Hepatocyte (in vitro differentiated cells): ENCODE data around the gene CREB1.

Experiments used
- EZH2 ChIP-seq: fragments of 200-600 bp; sonication (generic); IDR thresholded peaks from 2 replicates; pipeline ENCODE4 v1.6.1; 2016; ENCODE audit warnings: antibody characterized with exemption, mild to moderate bottlenecking, borderline replicate concordance
- TF ChIP-seq, protein P1 (sequence below): fragments of 200-600 bp; sonication (generic); IDR thresholded peaks from 2 replicates; pipeline ENCODE4 v1.5.1; 2016; ENCODE audit warnings: antibody characterized with exemption, mild to moderate bottlenecking; ENCODE audit not compliant: poor library complexity

DNA sequence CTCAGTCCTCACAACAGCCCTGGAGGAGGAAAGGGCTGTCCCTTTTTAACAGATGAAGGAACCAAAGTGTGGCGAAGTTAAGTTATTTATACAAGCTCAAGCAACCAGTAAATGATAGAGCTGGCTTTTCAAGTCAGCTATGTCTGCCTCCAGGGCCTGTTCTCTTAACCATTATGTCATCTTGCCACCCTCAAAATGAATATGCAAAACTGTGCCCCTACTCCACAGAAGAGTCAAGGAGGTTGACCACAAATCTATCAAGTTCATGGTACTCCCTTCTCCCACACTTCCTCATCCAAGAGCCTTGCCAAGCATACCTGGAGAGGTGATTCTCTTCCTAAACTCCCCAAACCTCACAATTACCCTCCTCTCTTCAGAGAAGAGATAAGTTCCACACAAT, 37.3 kb upstream of the CREB1 start:
- TF ChIP-seq, protein P1, sequence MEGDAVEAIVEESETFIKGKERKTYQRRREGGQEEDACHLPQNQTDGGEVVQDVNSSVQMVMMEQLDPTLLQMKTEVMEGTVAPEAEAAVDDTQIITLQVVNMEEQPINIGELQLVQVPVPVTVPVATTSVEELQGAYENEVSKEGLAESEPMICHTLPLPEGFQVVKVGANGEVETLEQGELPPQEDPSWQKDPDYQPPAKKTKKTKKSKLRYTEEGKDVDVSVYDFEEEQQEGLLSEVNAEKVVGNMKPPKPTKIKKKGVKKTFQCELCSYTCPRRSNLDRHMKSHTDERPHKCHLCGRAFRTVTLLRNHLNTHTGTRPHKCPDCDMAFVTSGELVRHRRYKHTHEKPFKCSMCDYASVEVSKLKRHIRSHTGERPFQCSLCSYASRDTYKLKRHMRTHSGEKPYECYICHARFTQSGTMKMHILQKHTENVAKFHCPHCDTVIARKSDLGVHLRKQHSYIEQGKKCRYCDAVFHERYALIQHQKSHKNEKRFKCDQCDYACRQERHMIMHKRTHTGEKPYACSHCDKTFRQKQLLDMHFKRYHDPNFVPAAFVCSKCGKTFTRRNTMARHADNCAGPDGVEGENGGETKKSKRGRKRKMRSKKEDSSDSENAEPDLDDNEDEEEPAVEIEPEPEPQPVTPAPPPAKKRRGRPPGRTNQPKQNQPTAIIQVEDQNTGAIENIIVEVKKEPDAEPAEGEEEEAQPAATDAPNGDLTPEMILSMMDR = no peak
- no peak for TF ChIP-seq EZH2
